Fibroblast of skin of abdomen (primary cell): ENCODE results near the gene MPRIP.

Experiments used
- DNase-seq: peaks from one replicate; pipeline ENCODE4 v3.0.0-alpha.2; 2013

Gene MPRIP

GRCh38 chr17:17052462-17053221, 10.4 kb downstream of the MPRIP start:
- DNase-seq = no peak

DNA sequence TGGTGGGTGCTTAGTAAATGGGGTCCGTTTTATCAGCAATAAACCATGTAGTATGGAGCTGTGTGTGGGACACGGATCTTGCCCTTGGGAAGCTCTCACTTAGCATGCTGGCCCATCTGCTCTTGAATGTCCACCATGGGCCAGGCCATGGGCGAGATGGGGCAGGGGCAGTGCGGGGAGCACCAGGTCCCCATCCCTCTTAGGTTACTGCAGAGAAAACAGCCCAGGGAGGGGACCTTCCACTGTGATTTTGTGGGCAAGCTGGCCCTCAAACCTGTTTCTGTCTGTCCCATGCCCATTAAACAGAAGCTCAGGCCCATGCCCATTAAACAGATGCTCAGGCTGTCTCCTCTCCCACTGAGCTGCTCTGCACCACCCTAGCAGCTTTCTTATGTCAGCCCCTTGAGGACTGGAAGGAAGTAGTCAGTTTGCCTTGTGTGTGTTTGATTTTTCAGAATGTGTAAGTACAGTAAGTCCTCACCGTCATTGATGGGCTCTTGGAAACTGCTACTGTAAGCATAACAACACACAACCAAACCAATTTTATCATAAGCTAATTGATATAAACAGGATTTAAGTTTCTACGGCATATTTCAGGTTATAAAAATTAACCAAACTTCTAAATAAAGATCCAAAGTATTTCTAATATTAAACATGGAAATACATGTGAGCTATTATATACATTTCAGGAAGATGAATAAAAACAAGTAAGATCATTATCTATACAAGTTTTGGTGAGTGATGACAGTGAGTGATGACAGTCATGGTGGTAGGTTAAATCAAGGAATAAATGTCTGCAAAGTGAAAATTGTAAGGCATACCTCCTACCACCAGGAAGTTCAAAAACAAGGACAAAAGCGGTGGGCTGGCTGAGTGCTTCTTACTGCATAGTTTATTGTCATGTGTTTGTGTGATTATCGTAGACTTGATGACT, 11.5 kb downstream of the MPRIP start:
- no peak for DNase-seq

GRCh38 chr17:17054636-17055035, 12.4 kb downstream of the MPRIP start:
- no peak for DNase-seq

DNA sequence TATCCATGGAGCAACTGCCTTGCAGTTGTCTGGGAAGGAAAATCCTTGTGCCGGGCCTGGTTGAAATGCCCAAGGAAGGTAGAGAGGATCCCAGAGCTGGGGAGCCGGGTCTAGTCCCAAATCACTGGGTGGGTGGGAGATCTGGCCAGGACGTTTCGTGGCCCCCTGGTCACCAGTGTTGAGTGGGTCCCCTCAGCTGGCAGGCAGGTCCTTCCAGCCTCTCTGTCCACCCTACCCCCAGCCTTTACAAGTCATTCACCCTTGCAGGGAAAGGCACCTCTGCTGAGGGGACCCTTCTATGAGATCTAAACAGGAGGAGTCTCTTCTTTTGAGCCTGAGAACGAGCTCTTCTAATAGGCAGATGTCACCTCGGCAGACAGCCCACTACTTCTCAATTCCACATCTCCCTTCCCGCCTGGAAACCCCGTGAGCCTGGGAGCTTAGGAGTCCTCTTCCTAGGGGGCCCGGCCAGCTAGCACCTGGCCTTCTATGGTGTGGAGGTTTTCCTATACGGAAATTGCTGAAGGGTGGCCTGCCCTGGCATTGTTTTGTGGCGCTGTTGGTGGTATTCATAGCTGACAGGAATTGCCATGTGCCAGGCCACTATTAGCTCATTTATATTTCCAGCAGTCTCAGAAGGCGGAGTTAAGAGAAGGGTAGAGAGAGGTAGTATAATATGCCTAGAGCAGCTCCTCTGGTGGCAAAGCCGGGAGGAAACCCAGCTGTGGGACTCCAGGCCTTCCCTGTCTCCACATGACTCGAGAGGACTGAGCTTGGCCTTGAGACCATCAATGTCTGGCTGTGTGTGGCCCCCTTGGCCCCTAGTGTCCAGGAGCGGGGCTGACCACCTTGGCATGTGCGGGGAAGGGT, 13.3 kb downstream of the MPRIP start:
- DNase-seq = no peak

- DNase-seq = no peak
Measured at GRCh38 chr17:17056156-17056539, 13.9 kb downstream of the MPRIP start.

DNA sequence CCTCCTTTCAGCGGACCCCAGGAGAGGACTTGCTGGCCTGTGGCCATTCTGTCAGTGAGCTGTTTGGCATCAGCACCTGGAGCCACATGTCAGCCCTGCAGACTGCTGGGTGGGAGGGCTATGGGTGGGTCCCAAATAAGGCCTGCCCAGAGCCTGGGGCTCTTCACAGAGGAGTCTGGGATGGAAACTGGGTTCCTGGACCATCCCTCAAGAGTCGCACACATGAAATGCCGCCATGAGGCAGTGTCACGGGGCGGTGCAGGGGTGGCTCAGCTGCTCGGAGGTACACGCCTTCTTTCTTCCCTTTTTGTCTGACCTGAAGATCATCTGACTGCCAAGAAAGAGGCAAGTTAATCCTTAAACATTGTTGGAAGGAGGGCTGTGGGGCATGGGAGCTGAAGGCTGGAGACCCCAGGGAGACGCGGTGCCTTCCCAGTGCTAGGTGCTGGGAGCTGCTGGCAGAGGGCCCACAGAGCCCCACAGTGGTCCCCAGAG, 14.8 kb downstream of the MPRIP start:
- no peak for DNase-seq

GRCh38 chr17:17058304-17058703, 16.0 kb downstream of the MPRIP start:
- no peak for DNase-seq

DNA sequence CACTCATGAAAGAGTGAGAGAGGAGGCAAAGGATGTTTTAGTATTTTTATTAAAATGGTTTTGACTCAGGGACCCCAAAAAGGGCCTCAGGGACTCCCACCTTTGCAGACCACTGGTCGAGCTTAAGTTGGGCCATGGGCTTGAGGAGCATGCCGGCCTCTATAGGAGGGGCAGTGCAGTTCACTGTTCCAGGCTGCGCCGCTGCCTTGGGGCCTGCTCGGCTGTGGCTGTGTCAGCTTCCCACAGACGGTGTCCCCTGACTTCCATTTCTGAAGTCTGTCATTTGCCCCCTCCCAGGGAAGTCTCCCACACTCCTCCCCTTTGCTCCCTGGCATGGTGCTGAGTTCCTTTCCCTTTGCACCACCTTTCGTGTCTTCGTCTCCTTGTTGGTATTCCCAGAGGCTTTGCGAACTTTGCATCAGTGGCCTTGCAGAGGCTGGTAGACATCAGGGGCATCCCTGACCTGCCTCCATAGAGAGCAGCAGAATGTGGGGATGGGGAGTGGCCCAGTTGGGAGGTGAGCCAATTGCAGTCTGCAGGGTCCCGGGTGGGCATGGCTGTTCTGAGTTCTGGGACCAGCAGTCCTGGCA, 17.1 kb downstream of the MPRIP start:
- DNase-seq = no peak

- DNase-seq = no peak
Measured at GRCh38 chr17:17060001-17060922, 18.0 kb downstream of the MPRIP start.

GRCh38 chr17:17060930-17061329, 18.7 kb downstream of the MPRIP start:
- DNase-seq = no peak

DNA sequence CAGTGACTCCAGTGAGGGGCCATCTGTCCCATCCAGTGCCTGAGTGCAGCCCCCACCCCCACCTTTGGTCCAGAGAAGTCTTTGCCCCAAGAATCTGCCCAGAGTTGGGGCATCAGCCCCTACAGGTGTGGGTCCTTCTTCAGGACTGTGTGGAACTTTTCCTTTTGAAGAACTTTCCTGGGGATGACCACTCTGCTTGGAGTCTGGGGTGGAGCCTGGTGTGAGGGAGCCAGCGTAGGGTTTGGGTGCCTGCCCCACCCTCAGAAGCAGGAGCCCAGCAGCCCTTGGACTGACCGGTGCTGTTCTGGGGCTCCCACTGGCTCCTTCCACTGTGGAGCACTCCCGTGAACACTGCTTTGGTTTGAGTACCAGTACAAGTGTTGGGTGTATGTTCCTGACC, 19.3 kb downstream of the MPRIP start:
- no peak for DNase-seq

DNA sequence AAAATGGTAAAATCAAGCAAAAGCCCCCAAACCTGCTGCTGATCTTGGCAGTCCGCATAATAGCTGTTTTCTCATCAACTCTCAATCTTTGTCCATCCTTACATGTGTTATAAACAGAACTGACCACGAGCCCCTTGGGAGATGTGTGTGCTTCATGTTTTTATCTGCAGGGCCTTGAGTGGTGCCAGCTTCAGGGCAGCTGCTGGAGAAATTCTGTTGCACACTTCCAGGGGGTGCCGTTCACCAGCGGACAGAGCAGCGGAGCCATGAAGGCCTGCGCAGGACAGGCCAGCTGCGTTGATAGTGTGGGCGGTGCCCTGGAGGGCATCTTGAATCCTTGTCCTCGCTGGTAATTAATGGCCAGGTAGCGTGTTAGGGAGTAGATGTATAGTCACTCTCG, 20.1 kb downstream of the MPRIP start:
- no peak for DNase-seq

- DNase-seq = no peak
Measured at GRCh38 chr17:17062866-17063265, 20.6 kb downstream of the MPRIP start.

DNA sequence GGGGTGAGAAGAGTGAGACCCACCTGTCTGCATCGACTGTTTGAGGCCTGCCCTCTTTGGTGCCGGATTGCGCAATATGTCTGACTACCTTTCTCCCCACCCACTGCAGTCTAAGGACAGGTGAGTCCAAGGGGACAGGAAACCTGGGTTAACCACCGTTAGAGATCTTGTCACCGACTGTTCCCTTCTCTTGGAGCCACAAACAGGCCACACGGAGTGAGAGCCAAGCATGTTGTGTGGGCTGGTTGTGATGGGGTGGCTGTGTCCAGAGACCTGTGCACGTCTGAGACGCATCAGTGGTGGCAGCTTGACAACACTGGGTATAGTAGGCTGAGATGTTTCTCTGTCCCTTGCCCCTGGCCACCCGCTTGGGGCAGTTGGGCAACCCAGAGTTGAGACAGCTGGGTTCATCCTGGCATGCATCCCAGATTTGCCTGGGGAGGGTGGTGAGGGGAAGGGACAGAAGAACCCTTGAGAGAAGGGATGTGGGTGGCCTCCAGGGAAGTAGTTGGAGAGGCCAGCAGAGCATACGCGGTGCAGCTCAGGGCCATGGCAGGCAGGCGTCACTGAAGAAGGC, 21.4 kb downstream of the MPRIP start:
- no peak for DNase-seq

DNA sequence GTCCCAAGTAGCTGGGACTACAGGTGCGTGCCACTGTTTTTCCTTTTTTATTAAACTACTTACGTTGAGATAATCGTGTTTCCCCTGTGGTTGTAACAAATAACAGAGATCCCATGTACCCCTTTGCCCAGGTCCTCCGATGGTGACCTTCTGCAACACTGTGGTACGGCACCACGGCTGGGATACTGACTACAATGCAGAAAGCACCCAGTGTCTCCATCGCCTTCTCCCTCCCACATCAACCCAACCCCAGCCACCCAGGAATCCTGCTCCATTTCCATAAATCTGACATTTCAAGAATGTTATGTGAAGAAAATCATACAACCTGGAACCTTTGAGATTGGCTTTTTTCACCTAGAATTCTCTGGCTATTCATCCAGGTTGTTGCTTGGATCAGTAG, 22.1 kb downstream of the MPRIP start:
- no peak for DNase-seq

- no peak for DNase-seq
Measured at GRCh38 chr17:17066021-17066420, 23.8 kb downstream of the MPRIP start.

GRCh38 chr17:17067257-17067656, 25.0 kb downstream of the MPRIP start:
- peak; percentile 89 for DNase-seq

DNA sequence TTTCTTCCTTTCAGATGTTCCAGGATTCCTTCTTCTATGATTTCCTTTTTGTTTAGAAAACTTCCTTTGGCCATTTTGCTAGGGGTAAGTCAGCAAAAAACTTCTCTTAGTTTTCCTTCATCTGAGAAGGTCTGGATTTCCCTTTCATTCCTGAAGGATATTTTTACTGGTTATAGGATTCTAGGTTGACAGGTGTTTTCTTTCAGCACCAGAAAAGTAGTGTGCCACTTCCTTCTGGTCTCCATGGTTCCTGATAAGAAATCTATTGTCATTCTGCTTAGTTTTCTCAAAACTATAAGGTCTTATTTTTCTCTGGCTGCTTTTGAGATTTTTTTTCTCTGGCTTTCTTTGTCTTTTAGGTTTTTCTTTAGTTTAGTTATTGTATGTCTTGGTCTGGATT, 27.6 kb downstream of the MPRIP start:
- no peak for DNase-seq

DNA sequence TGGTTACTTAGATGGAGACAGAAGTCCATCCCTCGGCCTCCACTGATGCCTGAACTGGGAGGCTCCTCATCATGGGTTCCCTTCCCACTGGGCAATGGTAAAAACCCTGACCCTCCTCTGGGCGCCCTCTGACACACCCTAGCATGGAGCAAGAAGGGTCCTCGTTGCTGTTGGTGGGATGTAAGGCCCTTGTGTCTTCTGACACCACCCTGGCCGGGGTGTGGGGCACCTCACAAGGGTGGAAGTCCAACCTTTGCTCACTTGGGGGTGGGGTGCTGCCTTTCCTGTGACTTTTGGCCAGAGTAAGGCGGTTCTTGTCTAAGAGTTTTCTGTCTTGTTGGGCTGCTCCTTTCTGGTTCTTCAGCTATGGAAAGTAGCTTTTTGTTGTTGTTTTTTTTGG, 28.7 kb downstream of the MPRIP start:
- no peak for DNase-seq

DNA sequence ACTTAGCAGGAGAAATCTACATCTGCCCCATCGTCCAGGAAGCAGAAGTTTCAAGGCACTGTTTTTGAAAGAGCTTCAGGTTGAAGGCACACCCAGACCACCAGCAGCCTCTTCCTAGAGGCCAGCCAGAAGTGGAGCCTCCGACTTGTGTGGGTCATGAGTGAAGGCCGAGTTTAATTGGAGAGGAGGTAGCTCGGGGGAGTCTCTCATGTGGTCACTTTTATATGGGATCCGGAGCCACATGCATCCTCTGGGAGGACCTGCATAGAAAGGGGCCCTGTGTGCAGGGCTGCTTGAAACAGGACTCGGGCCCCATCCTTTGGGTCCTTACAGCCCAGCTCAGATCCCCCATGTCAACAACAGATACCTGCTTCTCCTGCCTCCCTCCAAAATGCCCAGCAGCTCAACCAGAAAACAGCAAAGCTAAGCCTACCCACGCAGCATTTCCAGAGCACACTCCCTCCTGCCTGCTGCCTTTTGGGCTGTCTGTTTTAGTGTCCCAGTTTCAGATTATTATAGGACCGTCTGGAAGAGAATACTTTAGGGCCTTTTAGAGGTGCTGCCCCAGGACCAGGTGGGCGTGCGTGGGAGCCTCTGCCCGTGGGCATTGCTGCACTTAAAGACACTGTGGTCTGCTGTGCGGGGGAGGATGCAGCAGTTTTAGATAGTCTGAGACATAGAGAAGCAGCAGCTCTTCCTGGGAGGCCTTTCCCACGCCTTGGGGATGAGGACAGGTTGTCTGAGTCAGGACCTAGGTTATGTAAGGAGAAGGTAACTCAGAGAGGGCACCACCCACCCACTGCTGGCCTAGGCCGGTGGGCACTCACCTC, 29.5 kb downstream of the MPRIP start:
- DNase-seq = no peak
